GM18502 (cell line): ENCODE results near the gene SSPN.

Source experiments
- ATAC-seq: cut with Tn5 transposase; IDR thresholded peaks from one replicate; pipeline ENCODE4 v1.9.1; 2021; ENCODE audit warnings: mild to moderate bottlenecking; ENCODE audit not compliant: unreplicated experiment, poor library complexity

Gene SSPN

DNA sequence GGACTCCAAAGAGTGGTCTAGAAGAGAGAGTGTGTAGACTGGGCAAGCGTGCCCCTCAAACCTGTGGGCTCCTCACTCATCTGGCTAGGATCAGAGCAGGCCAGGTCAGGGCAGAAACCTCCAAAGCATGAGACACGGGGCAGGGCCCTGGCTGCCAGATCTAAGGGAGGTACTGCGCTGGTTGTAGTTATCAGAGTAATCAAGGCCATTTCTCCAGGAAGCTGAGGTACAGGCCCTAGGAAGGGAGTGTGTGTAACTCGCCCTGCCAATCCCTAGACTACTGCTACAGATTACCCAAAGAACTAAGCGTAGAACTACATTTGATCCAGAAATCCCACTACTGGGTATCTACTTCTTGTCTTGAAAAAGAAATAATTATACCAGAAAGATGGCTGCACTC lies 84.5 kb downstream of the SSPN start:
- no peak for ATAC-seq

DNA sequence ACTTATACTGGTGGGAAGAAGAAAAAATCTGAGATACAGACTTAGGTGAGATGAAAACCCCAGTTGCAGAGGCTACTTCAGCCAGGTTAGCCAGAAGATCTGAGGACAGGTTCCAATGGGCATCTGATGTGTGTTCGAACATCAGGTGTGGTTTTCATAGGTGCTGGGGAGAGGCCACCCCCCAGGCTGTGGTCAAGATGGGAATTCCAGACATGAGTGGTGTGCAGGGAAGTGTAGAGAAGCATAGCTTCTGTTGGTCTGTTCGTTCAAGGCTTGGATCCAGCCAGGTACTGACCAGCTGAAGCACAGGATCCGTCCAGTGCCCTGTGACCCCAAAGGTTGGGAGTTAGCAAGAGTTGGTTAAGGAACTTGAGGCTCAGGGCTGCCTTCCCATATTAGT lies 85.5 kb downstream of the SSPN start:
- ATAC-seq = no peak

DNA sequence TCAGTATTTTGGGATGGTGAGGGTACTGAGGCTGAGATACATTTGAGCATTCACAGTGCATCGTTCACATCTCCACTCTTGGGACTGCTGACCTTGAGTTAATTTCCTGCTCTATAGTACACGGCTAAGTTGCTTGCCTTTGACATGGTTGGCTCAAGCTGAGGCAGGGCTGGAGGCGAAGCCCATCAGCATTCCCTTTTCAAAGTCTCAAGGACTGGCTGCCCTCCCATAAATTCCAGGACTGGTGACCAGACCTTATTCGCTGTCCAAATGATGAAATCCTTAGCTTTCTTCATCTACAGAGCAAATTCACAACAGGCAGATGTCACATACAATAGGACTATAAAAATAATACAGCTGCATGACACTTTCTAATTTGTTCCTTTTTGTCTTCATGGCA lies 85.9 kb downstream of the SSPN start:
- no peak for ATAC-seq

DNA sequence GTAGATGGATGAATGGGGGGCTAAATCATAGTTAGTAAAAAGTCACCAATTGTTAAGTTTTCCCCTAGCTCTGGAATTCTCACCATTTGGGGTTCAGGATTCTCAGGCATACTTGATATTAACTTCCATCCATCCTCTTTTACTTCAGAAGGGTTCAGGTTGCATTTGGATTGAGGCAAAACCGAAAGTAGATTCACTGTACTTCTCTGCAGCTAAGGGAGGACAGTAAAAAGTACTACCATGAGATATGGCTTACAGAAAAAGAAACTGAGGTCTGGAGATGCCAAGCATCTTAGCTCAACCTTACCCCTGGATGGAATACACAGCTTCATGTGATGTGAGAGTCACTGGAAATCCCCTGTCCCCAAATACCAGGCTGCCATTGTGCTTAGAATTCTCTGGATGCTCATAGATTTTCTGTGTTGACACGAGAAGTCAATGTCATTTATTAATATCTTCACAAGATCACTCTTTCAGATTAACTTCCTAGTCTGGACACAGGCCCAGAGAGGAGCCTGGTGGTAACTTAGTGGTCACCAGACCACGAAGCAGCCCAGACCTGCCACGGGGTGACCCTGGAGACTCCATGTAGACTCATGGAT lies 87.1 kb downstream of the SSPN start:
- no peak for ATAC-seq

DNA sequence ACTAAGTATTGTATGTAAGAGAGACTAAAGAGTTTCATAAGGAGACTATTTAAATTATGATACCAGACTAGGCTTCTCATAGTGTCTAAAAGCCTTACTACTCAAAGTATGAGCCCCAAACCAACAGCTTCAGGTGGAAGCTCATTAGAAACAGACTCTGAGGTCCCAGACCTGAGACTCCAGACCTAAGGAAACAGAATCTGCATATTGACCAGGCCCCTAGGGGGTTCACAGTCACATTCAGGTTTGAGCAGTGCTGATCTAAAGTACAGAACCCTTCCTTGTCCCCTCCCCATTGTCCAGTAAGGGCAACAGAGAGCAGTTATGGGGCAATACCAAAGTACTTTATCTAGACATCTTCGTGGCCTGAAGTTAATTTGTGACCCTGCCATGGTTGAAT lies 87.7 kb downstream of the SSPN start:
- no peak for ATAC-seq

DNA sequence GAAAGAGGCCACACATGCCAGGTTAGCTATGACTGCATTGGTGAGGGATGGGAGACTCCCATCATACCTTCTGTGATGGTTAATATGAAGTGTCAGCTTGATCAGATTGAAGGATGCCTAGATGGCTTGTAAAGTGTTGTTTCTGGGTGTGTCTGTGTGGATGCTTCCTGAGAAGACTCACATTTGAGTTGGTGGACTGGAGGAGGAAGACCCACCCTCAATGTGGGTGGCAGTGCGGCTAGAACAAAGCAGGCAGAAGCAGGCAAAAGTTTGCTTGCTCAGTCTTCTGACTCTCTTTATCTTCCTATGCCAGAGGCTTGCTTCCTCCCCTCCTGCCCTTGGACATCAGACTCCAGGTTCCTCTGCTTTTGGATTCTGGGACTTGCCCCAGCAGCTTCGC lies 88.2 kb downstream of the SSPN start:
- no peak for ATAC-seq

DNA sequence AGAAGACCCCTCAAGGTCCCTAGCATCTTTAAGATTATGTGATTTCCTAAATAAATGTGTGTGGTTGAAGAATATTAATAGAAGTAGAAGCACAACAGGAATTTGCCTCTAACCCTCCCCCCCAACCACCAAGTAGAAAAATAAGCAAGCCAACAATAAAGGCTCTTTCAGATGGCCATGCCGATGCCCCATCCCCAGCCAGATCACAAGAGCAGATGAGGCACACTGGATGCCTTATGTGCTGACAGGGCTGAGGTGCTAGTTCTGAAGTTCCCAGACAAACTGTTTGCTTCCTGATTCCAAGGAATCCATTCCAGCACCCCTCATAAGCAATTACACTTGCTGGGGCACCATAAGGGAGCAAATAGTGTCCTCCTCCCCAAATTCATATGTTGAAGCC lies 90.0 kb downstream of the SSPN start:
- ATAC-seq = no peak

DNA sequence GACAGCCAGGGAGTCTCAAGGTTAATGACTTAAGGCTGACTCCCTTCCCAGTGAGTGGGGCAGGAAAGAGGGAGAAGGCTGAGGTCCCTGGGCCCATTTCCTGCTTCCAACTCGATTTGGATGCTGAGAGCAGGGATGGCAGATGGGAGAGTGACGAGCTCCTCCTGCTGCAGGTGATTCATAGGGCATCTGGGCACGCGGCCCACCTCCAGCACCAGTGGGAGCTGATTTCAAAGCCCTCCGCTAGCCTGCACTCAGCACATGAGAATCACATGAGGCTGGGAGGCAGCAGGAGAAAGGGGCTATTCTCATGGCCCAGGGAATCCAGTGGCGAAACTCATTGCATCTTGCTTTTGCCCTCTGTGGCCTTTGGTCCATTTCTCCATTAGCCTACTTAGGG lies 90.8 kb downstream of the SSPN start:
- ATAC-seq = no peak

DNA sequence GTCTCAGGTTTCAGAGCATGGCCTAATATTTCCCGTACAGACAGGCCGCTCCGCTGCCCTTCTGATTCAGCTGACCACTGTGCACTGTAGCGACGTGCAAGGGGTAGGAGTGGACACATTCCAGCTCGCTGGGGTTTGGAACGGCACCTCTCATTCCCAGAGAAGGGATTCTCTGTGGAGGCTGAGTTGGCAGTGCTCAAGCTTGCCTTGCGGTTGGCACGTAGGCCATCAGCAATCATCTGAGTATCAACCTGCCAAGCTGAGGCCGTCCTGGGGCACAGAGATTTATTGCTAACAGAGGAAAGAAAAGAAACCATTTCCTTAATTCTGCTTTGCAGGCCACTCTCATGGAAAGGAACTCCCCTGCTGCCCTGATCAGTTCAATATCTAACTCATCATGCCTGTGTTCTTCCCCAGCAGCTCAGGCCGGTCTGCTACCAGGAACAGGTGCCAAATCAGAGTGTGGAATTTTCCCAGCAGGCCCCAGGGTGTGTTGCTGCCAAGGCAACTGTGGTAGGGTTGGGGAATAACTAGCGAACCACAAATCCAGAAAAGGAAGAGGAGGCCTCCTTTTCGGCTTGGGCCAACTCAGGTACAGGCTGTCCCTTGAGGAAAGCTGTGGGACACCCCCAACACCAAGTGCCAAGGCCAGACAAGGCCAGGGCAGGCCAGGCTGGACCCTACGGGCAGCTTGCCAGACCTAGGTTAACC lies 92.5 kb downstream of the SSPN start:
- ATAC-seq = no peak

DNA sequence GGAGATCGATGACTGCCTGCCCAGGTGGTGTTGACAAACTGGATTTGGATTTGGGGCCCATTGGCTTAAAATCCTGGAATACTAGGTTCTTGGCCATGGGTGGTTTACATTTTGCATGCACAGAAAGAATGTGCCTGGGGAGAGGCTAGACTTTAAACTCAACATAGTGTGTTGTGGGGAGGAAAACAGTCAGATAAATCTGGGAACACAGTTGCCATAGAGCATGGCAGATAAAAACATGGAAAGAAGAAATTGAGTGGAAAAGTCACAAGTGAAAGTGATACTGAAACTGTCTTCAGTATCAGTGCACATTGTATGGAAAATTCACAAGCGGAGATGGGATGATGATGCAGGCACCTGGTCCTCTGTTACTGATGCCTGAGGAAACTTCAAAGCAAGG lies 95.2 kb downstream of the SSPN start:
- no peak for ATAC-seq

DNA sequence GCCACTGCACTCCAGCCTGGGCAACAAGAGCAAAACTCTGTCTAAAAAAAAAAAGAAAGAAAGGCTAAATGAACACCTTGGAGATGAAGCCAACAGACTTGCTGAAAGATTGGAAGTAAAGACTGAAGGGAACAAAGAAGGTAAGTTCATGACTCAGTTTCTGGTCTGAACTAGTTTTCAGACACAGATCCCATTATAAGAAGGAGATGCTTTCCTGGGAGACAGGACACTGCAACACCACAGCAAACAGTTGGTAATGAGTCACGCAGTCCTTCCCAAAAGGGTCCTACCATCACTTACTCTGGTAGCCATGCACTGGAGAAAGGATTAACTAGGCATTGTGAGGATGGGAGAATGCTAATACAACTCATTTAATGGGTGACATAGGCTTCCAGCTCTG lies 97.2 kb downstream of the SSPN start:
- ATAC-seq = no peak

DNA sequence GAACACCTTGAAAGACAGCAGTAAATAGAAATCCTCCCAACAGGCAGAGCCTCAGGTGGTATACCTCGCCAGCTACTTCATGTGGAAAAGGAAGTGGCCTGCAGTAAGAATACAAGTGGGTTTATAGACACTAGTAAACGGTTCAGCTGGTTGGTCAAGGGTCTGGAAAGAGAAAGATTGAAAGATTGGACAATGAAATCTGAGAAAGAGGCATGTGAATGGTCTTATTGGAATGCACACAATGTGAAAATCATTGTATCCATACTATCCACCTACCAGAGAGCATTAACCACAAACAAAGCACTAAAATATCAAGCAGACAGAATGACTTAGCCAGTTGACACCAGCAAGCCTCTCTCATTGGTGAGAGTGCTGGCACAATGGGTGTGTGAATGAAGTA lies 98.2 kb downstream of the SSPN start:
- ATAC-seq = no peak

DNA sequence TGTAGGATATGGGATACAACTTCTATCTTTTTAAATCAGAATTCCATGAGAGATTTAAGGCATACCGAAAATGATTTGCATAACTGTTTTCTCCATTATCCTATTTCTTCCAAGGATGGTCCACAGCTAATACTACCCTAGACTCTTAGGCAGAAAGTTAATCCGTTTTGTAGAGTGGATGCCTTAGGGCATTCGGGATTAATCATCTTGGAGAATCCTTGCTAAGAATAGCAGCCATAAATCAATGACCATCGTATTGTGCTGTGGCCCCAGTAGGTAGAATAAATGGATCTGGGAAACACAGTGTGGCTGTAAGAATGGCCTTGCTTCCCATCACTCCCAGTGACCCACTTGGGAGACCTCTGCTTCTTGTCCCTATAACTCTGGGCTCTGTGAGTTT lies 99.6 kb downstream of the SSPN start:
- no peak for ATAC-seq

DNA sequence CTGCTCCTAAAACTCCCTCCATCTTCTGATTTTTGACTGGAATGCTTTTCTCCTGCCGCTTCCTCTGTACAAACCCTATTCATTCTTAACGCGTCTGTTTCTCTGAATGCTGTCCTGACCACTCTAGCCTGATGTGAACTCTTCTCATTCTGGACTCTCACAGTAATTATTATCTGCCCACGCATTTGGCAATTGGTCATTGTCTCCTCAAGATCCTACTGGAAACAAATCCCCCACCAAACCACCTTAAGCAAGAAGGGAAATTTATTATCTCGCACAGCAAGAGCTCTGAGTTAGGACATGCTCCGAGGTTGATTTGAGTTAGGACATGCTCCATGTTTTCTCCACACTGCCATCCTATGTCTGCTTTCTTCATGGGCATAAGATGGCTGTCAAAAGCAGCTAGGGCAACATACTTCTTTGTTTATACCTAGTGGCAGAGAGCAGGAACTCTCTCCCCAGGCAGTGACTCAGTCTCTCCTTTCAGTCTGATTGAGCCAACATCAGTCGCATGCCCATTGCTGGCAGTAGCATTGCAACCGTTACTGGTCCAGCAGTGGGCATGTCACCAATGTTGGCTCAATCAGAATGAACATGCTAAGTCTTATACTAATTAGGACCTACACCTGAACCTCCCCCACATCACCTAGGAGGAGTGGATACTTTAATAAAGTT lies 102.2 kb downstream of the SSPN start:
- ATAC-seq = no peak

DNA sequence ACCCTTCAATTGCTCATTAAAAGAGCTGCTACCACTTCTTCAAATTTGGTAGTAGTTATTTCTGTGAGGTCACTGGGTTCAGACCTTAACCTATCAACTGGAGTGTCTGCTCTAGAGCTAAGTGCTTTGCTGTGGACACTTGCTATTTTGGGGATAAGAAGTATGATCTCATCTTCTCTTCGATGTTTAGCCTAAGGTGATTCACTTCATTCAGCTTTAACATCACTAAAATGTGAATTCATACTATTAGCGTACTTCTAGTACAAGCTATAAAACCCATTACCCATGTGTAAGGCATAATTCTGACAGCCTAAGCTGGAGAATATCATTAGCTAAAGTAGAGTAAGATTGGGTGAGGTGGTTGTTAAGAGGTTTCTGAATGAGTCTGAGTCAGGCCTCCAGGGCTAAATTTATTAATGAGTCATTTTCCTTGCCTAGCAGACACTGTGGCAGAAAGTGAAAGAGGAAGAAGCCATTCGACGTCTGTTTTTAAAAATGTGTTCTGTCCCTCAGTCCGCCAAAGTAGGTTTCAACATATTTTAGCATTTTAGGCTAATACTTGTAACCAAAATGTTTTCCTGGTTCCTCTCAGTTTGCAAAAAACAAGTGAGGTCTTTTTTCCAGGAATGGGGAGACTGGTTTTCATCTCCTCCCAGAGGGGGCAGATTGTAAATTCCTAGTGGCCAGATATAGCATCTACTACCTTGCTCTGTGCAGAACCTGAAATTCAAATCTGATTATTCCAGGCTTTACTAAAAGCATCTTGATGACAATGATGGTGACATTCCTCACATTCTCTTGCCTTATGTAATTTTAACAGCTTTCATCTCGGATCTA lies 103.6 kb downstream of the SSPN start:
- peak; percentile 99 for ATAC-seq

DNA sequence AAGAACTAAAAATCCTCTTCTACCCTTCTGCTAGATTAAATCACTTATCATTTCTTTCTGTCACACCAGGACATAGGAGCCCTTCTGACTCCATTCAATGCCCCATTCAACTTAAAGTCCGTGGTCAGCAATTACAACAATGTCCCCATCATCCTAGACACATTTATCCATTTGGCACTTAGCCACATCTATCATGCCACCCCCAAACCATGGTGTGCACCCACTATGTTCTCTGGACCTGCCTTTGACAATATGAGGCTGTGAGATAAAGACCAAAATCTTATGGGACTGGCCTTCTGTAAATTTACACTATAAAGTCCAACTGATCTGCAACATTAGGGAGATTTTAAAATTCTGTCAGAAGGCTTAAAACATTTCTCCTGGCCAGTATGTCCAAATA lies 104.4 kb downstream of the SSPN start:
- no peak for ATAC-seq
